Inflammatory macrophage treated with lipopolysaccharide for 4 hours (primary cell): ENCODE data around the gene UTP11.
A peak's percentile ranks its signal among the peaks of the same experiment; 100 is the strongest.
"Not testable (repeated sequence)": the region's sequence is repeated elsewhere in the genome, so short reads cannot be mapped to it uniquely, and the experiment has no call there.

Source experiments
- DNase-seq: peaks from one replicate; pipeline ENCODE4 v3.0.0-alpha.2; 2020

UTP11 gene

GRCh38 chr1:38028105-38028591 lies 15.6 kb downstream of the UTP11 start:
- DNase-seq, result no peak

GRCh38 chr1:38028671-38029070 lies 16.1 kb downstream of the UTP11 start:
- DNase-seq, result no peak

- DNase-seq, result no peak
Observed at GRCh38 chr1:38029081-38029681, 16.6 kb downstream of the UTP11 start.

- DNase-seq, result peak; percentile 57
Observed at GRCh38 chr1:38029685-38030511, 17.4 kb downstream of the UTP11 start.

- DNase-seq, result no peak
Observed at GRCh38 chr1:38030596-38031512, 18.3 kb downstream of the UTP11 start.

GRCh38 chr1:38031513-38031866 lies 19.0 kb downstream of the UTP11 start:
- DNase-seq, result peak; percentile 32

GRCh38 chr1:38032992-38033391 lies 20.5 kb downstream of the UTP11 start:
- DNase-seq, result not testable (repeated sequence)

- DNase-seq, result no peak
Observed at GRCh38 chr1:38034871-38035270, 22.3 kb downstream of the UTP11 start.

- no peak for DNase-seq
Observed at GRCh38 chr1:38037221-38037939, 24.8 kb downstream of the UTP11 start.

- no peak for DNase-seq
Observed at GRCh38 chr1:38038861-38039260, 26.3 kb downstream of the UTP11 start.

- no peak for DNase-seq
Observed at GRCh38 chr1:38039331-38040088, 27.0 kb downstream of the UTP11 start.

GRCh38 chr1:38041936-38042834 lies 29.7 kb downstream of the UTP11 start:
- DNase-seq, result no peak

- DNase-seq, result no peak
Observed at GRCh38 chr1:38043036-38043747, 30.7 kb downstream of the UTP11 start.

- no peak for DNase-seq
Observed at GRCh38 chr1:38044221-38045215, 32.0 kb downstream of the UTP11 start.

- DNase-seq, result peak; percentile 22
Observed at GRCh38 chr1:38045401-38046332, 33.1 kb downstream of the UTP11 start.

- no peak for DNase-seq
Observed at GRCh38 chr1:38046333-38046883, 33.9 kb downstream of the UTP11 start, which contains the start of gene POU3F1. Gene POU3F1 (minus strand): TSS chr1:38046793. CDS start chr1:38046743, 50 bp downstream.
